HUES48 (cell line): ENCODE measurements around the gene MOXD1.

Experiments
- H3K27ac ChIP-seq: one replicate; pipeline ENCODE4 v1.7.0; 2013; ENCODE audit warnings: low read depth, low read length, inconsistent platforms
- H3K27me3 ChIP-seq: 2 replicates; pipeline ENCODE4 v1.6.1; 2013; ENCODE audit warnings: mild to moderate bottlenecking, low read length; ENCODE audit not compliant: control insufficient read depth, insufficient read depth
- H3K36me3 ChIP-seq: 2 replicates; pipeline ENCODE4 v1.6.1; 2013; ENCODE audit warnings: low read length; ENCODE audit not compliant: control insufficient read depth, insufficient read depth
- H3K4me1 ChIP-seq: 2 replicates; pipeline ENCODE4 v1.6.1; 2013; ENCODE audit warnings: mild to moderate bottlenecking, low read length; ENCODE audit not compliant: control insufficient read depth, insufficient read depth
- H3K4me3 ChIP-seq: 2 replicates; pipeline ENCODE4 v1.5.1; 2013; ENCODE audit warnings: mild to moderate bottlenecking, low read depth, low read length
- H3K9ac ChIP-seq: 2 replicates; pipeline ENCODE4 v1.6.1; 2013; ENCODE audit warnings: mild to moderate bottlenecking, low read depth, low read length, moderate library complexity
- H3K9me3 ChIP-seq: 2 replicates; pipeline ENCODE4 v1.6.1; 2013; ENCODE audit warnings: low read length; ENCODE audit not compliant: control insufficient read depth, insufficient read depth

The MOXD1 gene

DNA sequence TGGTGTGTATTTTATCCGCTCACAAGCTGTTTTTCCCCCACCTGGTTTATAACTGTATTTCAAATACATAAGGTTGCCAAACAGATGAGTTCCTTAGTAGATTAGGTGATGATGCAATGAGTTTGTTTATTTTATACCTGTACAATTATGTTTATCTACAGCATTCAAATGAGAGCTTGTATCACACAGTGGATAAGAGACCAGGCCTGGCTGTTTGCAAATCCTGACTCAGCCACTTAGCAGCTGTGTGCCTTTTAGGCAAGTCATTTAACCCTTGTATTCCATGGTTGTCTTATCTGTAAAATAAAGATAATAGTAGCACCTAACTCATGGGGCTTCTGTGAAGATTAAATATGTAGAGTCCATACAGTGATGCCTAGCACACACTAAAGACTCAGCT, 143.7 kb downstream of the MOXD1 start:
- Histone ChIP-seq H3K27ac (no peak overlapping the region), H3K36me3 (no peaks in the 10 kb centered on the region), H3K4me1 (peaks cover 16% of the 10 kb centered on the region; the same call in 1 of the 2 replicates), H3K9me3 (no peaks in the 10 kb centered on the region; the same call in none of the 2 replicates), H3K4me3 (no peak overlapping the region), H3K9ac (no peak overlapping the region), H3K27me3 (no peaks in the 10 kb centered on the region)

DNA sequence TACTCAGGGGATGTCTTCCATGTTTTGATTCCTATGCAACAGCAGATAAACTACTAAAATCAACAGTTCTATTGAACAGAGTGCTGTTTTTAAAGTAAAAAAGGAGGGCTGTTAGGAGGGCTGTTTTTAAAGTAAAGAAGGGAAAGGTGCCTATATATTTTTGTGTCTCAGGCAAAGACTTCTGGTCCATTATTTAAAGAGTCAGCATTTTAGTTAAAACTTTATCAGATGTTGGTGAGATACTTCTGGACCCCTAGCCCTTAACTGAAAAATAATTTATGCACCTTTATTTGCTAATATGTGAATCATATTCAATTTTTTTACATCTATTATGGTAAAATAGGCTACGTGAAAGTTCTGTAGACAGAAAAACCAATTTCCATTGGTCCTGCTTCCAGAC, 144.8 kb downstream of the MOXD1 start:
- Histone ChIP-seq H3K9me3 (peaks cover 9% of the 10 kb centered on the region), H3K27ac (no peak overlapping the region), H3K4me1 (peaks cover 16% of the 10 kb centered on the region; the same call in 1 of the 2 replicates), H3K27me3 (no peaks in the 10 kb centered on the region), H3K9ac (no peak overlapping the region), H3K4me3 (no peak overlapping the region), H3K36me3 (no peaks in the 10 kb centered on the region)

DNA sequence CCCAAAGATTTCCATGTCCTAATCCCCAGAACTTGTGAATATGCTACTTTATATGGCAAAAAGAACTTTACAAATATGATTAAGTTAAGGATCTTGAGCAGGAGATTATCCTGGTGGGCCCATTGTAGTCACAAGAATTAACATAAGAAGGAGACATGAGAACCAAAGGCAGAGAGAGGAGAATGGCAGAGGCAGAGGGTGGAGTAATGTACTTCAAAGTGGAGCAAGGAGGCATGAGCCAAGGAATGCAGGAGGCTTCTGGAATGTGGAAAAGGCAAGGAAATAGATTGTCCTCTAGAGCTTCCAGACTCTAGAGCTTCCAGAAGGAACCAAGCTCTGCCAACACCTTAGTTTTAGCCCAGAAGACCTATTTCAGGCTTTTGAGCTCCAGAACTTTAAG, 147.4 kb downstream of the MOXD1 start:
- no peak overlapping the region for H3K27ac ChIP-seq
- no peaks in the 10 kb centered on the region for H3K27me3 ChIP-seq
- peaks cover 14% of the 10 kb centered on the region; the same call in 1 of the 2 replicates for H3K4me1 ChIP-seq
- no peak overlapping the region for H3K9ac ChIP-seq
- no peaks in the 10 kb centered on the region for H3K36me3 ChIP-seq
- peaks cover 9% of the 10 kb centered on the region for H3K9me3 ChIP-seq
- no peak overlapping the region for H3K4me3 ChIP-seq

DNA sequence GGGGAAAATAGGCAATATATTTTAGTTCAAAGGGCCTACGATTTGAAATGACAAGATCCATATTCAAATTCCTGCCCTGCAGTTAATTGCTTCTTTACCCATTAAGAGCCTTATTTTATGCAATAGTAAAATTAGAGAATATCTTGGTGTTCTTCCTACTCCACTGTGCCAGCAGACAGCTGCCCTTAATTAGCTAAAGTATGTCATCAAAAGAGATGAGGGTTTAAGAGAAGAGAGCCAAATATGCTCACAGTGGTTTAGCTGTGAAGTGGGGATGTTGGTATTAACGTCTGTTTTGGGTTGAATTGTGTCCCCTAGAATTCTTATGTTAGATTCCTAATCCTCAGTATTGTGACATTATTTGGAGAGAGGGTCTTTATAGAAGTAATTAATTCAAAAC, 148.1 kb downstream of the MOXD1 start:
- Histone ChIP-seq H3K9ac (no peak overlapping the region), H3K9me3 (peaks cover 9% of the 10 kb centered on the region), H3K27me3 (no peaks in the 10 kb centered on the region), H3K4me1 (0 out of 2 replicates have a peak, but pooled peaks cover 10% of the 10 kb centered on the region), H3K4me3 (no peak overlapping the region), H3K36me3 (no peaks in the 10 kb centered on the region), H3K27ac (no peak overlapping the region)

DNA sequence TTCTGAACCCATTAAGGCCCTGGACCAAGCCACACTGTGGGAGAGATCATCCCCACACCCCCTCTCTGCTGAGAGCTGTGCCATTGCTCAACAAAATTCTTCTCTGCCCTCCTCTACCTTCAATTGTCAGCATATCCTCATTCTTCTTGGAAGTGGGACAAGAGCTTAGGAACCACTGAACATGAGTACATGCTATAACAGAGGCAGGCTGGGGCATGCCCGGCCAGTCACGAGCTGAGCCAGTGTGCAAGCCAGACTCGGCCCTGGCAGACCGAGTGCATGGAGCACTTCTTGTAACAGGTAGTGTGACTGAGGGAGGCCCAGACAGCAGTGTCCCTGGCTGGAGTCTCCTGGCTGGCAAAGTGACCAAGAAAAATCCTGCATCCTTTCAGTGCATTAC, 149.2 kb downstream of the MOXD1 start:
- Histone ChIP-seq H3K27me3 (no peaks in the 10 kb centered on the region), H3K4me3 (no peak overlapping the region), H3K9ac (no peak overlapping the region), H3K9me3 (peaks cover 9% of the 10 kb centered on the region), H3K4me1 (no peaks in the 10 kb centered on the region), H3K36me3 (no peaks in the 10 kb centered on the region), H3K27ac (no peak overlapping the region)

DNA sequence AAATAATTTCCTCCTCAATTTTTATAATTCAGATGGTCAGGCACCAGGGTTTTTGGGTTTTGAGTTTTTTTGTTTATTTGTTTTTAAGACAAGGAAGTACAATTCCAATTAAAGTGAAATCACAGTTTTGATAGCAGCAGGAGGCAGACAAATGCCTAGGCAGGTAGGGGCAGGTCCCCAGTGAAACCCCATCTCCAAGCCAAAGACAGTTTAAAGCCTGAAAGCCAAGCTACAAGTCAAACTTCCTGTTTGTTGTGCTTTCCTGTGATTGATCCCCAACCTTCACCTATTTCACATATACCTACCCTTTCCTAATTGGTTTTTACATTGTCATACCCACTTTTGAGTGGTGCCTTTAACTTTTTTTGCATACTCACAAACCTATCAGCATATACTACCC, 149.6 kb downstream of the MOXD1 start:
- Histone ChIP-seq H3K4me1 (no peaks in the 10 kb centered on the region), H3K9ac (no peak overlapping the region), H3K27me3 (no peaks in the 10 kb centered on the region), H3K4me3 (no peak overlapping the region), H3K36me3 (no peaks in the 10 kb centered on the region), H3K9me3 (peaks cover 9% of the 10 kb centered on the region), H3K27ac (no peak overlapping the region)

DNA sequence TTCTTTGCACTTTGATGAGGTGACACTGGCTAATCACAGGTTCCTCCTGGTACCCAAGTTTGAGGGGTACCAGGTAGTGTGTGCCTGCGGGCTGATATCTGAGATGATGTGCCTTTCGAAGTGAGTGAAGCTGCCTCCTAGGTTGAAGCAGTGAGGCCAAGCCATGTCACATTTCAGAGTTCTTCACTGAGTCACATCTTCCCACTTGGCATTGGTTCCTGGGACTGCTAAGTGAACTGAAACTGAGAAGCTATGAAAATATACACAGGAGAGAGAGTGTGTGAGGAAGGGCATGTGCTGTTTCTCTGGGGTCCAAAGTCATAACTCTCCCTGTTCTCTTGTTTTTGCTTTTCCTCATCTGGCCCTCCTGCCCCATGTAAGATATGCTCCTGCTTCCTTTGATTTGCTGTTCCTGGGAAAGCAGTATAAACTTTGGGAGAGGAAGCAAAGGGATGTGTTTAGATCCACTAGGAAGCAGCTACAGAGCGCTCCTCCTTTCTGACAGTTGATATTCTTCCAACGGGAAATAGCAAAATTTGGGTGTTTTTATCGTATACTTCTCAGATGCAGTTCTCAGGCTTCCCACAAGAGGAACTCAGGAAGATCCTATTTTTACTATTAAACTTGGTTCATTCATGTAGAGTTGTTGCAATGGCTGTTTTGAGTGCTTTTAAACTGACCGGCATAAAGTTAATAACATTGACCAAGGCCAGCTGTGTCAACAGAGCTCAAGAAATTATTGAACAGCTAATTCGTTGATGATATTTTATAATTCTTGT, 153.7 kb downstream of the MOXD1 start:
- no peaks in the 10 kb centered on the region for H3K27me3 ChIP-seq
- no peaks in the 10 kb centered on the region for H3K4me1 ChIP-seq
- no peaks in the 10 kb centered on the region for H3K36me3 ChIP-seq
- H3K4me3 ChIP-seq, result no peak overlapping the region
- H3K9ac ChIP-seq, result no peak overlapping the region
- H3K9me3 ChIP-seq, result peaks cover 9% of the 10 kb centered on the region; the same call in 1 of the 2 replicates
- no peak overlapping the region for H3K27ac ChIP-seq

DNA sequence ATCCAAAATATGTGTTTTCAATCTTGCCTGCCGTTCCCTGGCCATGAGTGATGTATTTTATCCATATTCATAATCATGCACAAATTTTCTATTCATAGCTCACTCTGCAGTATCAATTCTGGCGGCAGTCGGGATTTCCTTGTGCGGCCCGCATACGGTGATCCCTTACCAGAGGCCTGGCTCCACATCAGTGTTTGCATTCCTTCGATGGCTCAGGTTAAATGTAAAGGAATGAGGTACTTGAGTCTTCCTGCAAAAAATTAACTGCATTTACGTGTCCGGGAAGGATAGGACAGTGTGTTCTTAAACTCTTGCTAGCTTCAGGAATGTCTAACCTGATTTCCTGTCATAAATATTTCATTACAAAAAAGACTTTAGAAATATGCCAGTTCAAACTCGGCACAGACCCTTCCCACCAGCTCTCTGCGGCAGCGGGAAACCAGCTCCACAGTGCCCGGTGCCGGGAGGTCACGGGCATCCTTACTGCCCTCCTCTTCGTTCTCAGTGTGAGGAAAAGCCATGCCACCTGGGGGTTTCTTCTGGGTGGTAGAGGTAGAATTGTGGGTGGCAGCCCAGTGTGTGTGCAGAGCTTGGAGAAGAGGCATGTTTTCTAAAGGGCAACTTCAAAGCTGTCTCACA, 154.5 kb downstream of the MOXD1 start:
- Histone ChIP-seq H3K4me1 (no peaks in the 10 kb centered on the region), H3K9ac (no peak overlapping the region), H3K9me3 (peaks cover 1% of the 10 kb centered on the region; the same call in 1 of the 2 replicates), H3K27ac (no peak overlapping the region), H3K4me3 (no peak overlapping the region), H3K36me3 (no peaks in the 10 kb centered on the region), H3K27me3 (no peaks in the 10 kb centered on the region)

DNA sequence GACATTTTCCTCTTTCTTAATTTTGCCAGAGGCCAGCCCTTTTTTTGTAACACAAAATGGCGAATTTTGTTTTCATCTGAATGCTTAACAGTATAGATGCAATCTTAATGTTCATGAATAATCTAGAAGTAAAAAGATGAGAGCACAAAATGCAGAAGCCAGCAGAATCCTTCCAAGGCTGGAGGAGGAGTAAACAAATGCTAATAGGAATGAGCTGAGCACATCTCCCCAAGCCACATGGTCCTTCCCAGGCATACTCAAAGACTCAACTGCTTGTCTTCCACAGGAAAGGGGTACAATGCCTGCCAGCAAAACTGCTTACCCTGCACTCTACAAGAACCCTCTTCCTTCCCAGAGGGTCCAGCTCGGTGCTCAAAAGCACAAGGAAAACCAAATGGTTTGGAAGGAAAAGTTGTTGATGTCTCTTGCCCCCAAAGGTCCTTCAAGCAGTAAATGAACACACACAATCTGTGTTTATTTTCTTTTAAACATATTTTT, 155.1 kb downstream of the MOXD1 start:
- H3K27ac ChIP-seq, result no peak overlapping the region
- no peaks in the 10 kb centered on the region for H3K4me1 ChIP-seq
- H3K9ac ChIP-seq, result no peak overlapping the region
- H3K36me3 ChIP-seq, result no peaks in the 10 kb centered on the region
- H3K4me3 ChIP-seq, result no peak overlapping the region
- no peaks in the 10 kb centered on the region for H3K27me3 ChIP-seq
- H3K9me3 ChIP-seq, result no peaks in the 10 kb centered on the region
